K562 (cell line): ENCODE data around the gene HMBS. TPM values are rescaled to one million over a fixed set of nuclear protein-coding genes. Genes with fewer than 3 reads are reported as not detected.

Experiments used
- ATF3 ChIP-seq, 2 experiments: fragments of 450-650 bp in 1 of 2; sonication (generic) in 1 of 2; formaldehyde crosslinking in 1 of 2; IDR thresholded peaks in 1 of 2; conservative IDR thresholded peaks in 1 of 2; 2 replicates each; pipeline versions ENCODE4 v1.6.1 to v1.8.1; 2016 to 2023; ENCODE audit warnings: mild to moderate bottlenecking in 2 of 2, moderate library complexity in 2 of 2, inconsistent platforms in 1 of 2, missing genetic modification reagents in 1 of 2
- CREB3 ChIP-seq: fragments of 450-650 bp; conservative IDR thresholded peaks from 2 replicates; pipeline ENCODE4 v1.6.1; 2016; ENCODE audit warnings: missing genetic modification characterization, low read depth, mild to moderate bottlenecking, missing compliant biosample characterization, moderate library complexity
- ELF4 ChIP-seq: fragments of 450-650 bp; formaldehyde crosslinking; IDR thresholded peaks from 2 replicates; pipeline ENCODE4 v1.4.0; 2022; ENCODE audit warnings: missing genetic modification characterization
- HMBOX1 ChIP-seq: sonication (generic); IDR thresholded peaks from 2 replicates; pipeline ENCODE4 v1.6.1; 2016
- ILK ChIP-seq: fragments of 450-650 bp; IDR thresholded peaks from 2 replicates; pipeline ENCODE4 v1.6.1; 2016; ENCODE audit warnings: missing genetic modification characterization, low read depth, mild to moderate bottlenecking, missing compliant biosample characterization, moderate library complexity, borderline replicate concordance
- KHSRP ChIP-seq: fragments of 450-650 bp; IDR thresholded peaks from 2 replicates; pipeline ENCODE4 v1.6.1; 2017
- PBX2 ChIP-seq, 2 experiments: IDR thresholded peaks in 1 of 2; conservative IDR thresholded peaks in 1 of 2; 2 replicates each; pipeline ENCODE4 v1.6.1; 2016; ENCODE audit warnings: low read depth in 2 of 2, mild to moderate bottlenecking in 1 of 2, missing compliant biosample characterization in 1 of 2, missing genetic modification characterization in 1 of 2, moderate library complexity in 1 of 2
- PTBP1 ChIP-seq: fragments of 200-400 bp; formaldehyde crosslinking; IDR thresholded peaks from 2 replicates; pipeline ENCODE4 v1.6.1; 2017; ENCODE audit warnings: low read depth, low read length
- SIX5 ChIP-seq, 2 experiments: IDR thresholded peaks; 2 replicates each; pipeline ENCODE4 v1.6.1; 2011; ENCODE audit warnings: low read length in 2 of 2, borderline replicate concordance in 1 of 2, low read depth in 1 of 2, mild to moderate bottlenecking in 1 of 2, moderate library complexity in 1 of 2; ENCODE audit not compliant: insufficient read depth in 1 of 2
- SMARCB1 ChIP-seq: IDR thresholded peaks from 2 replicates; pipeline ENCODE4 v1.6.1; 2011; ENCODE audit warnings: improper control_type of control experiment, low read depth; ENCODE audit not compliant: insufficient read length
- ZBED1 ChIP-seq: IDR thresholded peaks from 2 replicates; pipeline ENCODE4 v1.6.1; 2014
- ZBTB11 ChIP-seq, 3 experiments: fragments of 200-800 bp in 1 of 3; fragments of 250-450 bp in 1 of 3; fragments of 450-650 bp in 1 of 3; sonication (Bioruptor Pico) in 1 of 3; sonication (Bioruptor generic) in 1 of 3; formaldehyde crosslinking in 1 of 3; IDR thresholded peaks; 2 replicates each; pipeline versions ENCODE4 v1.6.1 to v1.8.0; 2016 to 2022; ENCODE audit warnings: mild to moderate bottlenecking in 2 of 3, missing genetic modification characterization in 2 of 3, missing compliant biosample characterization in 1 of 3, moderate library complexity in 1 of 3
- ZC3H4 ChIP-seq: sonication (generic); formaldehyde crosslinking; IDR thresholded peaks from 2 replicates; pipeline ENCODE4 v1.9.0; 2021; ENCODE audit warnings: missing genetic modification reagents, borderline replicate concordance
- polyA plus RNA-seq, 8 experiments: library from polyadenylated mRNA; depleted of rRNA in 4 of 8; stranded (reverse) in 5 of 8; unstranded in 3 of 8; fragments of >200 nt; fragmentation: Nextera tagmentation in 2 of 8; fragmentation: Illumina TruSeq in 1 of 8; extraction: Ambion mirVana in 2 of 8; extraction: Trizol in 1 of 8; gene quantifications; 2 replicates each; pipeline versions ENCODE4 v1.2.1 to v1.2.3, GENCODE V29; 2011 to 2014; ENCODE audit warnings: inconsistent platforms in 1 of 8, missing spikeins in 1 of 8
- total RNA-seq, 7 experiments: library from RNA; depleted of rRNA in 6 of 7; stranded (reverse); fragments of >200 nt in 6 of 7; fragmentation: Illumina TruSeq in 2 of 7; extraction: Trizol in 2 of 7; gene quantifications; 2 replicates each; pipeline versions ENCODE4 v1.2.1 to v1.2.3, GENCODE V29; 2011 to 2021; ENCODE audit warnings: low replicate concordance in 1 of 7

The HMBS gene
- total and polyA plus RNA-seq, 9 of the 15 experiments (the other 6 are each of a cell fraction or from before 2014, with no cell fraction given), result 56.9 to 385 (median 286) TPM

- TF ChIP-seq ILK (no peak), ELF4 (peak; percentile 67), SIX5 (IDR thresholded peaks at IDR 0.05; ENCODE audit: borderline replicate concordance in 1 of 2, insufficient read depth in 1 of 2, low read depth in 1 of 2, low read length in 2 of 2) (no peak), SMARCB1 (no peak), ATF3 (IDR thresholded peaks at IDR 0.05) (no peak), ATF3 (CRISPR knock-in tag; conservative IDR thresholded peaks at IDR 0.05) (no peak), PBX2 (CRISPR knock-in tag; IDR thresholded peaks at IDR 0.05; ENCODE audit: low read depth) (peak; percentile 77), PBX2 (tag; conservative IDR thresholded peaks at IDR 0.05; ENCODE audit: low read depth) (peak; percentile 96), ZC3H4 (CRISPR knock-in tag) (no peak), ZBED1 (no peak), ZBTB11 (CRISPR knock-in tag; IDR thresholded peaks at IDR 0.05) (no peak), HMBOX1 (no peak), CREB3 (tag) (no peak), PTBP1 (no peak), KHSRP (0 out of 2 replicates have a peak, but pooled peaks have one; percentile 8)
Observed at GRCh38 chr11:119121008-119121810, 36.5 kb downstream of the HMBS start, which contains the start of gene HINFP (continued).
